ENCODE measurements around the gene KCTD17.
A peak's percentile ranks its signal among the peaks of the same experiment; 100 is the strongest.

Gene KCTD17

GRCh38 chr22:37051391-37052385 lies at the start of gene KCTD17:
Gene KCTD17 (plus strand): TSS chr22:37051742. CDS start chr22:37051761, 19 bp downstream.
- DNase-seq = peak; percentile 3

GRCh38 chr22:37001826-37002225 lies 49.7 kb upstream of the KCTD17 start:
- no peak for DNase-seq

- no peak for DNase-seq
These were observed 48.9 kb upstream of the KCTD17 start for GRCh38 chr22:37002633-37003032.

- no peak for DNase-seq
These were observed 43.9 kb upstream of the KCTD17 start for GRCh38 chr22:37007651-37008050.

GRCh38 chr22:37008365-37008764 lies 43.2 kb upstream of the KCTD17 start:
- DNase-seq = no peak

- DNase-seq = no peak
These were observed 42.1 kb upstream of the KCTD17 start for GRCh38 chr22:37009490-37009889.

GRCh38 chr22:37010174-37010573 lies 41.4 kb upstream of the KCTD17 start:
- no peak for DNase-seq

- DNase-seq = no peak
These were observed 40.6 kb upstream of the KCTD17 start for GRCh38 chr22:37010976-37011375.

- no peak for DNase-seq
These were observed 40.1 kb upstream of the KCTD17 start for GRCh38 chr22:37011472-37011871.

- no peak for DNase-seq
These were observed 39.2 kb upstream of the KCTD17 start for GRCh38 chr22:37012262-37012904.

- no peak for DNase-seq
These were observed 38.6 kb upstream of the KCTD17 start for GRCh38 chr22:37012956-37013355.

- DNase-seq = no peak
These were observed 37.1 kb upstream of the KCTD17 start for GRCh38 chr22:37014415-37014806.

GRCh38 chr22:37014835-37015586 lies 36.5 kb upstream of the KCTD17 start:
- no peak for DNase-seq

GRCh38 chr22:37015587-37015878 lies 36.0 kb upstream of the KCTD17 start:
- no peak for DNase-seq

GRCh38 chr22:37016134-37016910 lies 35.2 kb upstream of the KCTD17 start:
- no peak for DNase-seq

GRCh38 chr22:37017356-37017755 lies 34.2 kb upstream of the KCTD17 start:
- DNase-seq = no peak

GRCh38 chr22:37018086-37018814 lies 33.3 kb upstream of the KCTD17 start:
- DNase-seq = no peak

- peak; percentile 13 for DNase-seq
These were observed 32.7 kb upstream of the KCTD17 start for GRCh38 chr22:37018815-37019308.

- peak; percentile 12 for DNase-seq
These were observed 32.0 kb upstream of the KCTD17 start, which contains the start of the genes MPST and TST for GRCh38 chr22:37019309-37020191. Gene MPST (plus strand): TSS chr22:37019742. CDS start chr22:37019837, 95 bp downstream. Gene TST (minus strand): TSS chr22:37019447. CDS start chr22:37018732, 715 bp downstream.

GRCh38 chr22:37020192-37020479 lies 31.4 kb upstream of the KCTD17 start:
- no peak for DNase-seq

GRCh38 chr22:37021041-37021440 lies 30.5 kb upstream of the KCTD17 start:
- DNase-seq = no peak
